NOMO-1 treated with dmso at 0.1 percent for 144 hours (cell line): ENCODE results near the gene CCDC201.
"Not testable (repeated sequence)": the region's sequence is repeated elsewhere in the genome, so short reads cannot be mapped to it uniquely, and the experiment has no call there.

Source experiments
- DNase-seq: peaks from one replicate; lab custom pipeline; 2025; ENCODE audit not compliant: unreplicated experiment; lab: John Stamatoyannopoulos, UW

The CCDC201 gene

DNA sequence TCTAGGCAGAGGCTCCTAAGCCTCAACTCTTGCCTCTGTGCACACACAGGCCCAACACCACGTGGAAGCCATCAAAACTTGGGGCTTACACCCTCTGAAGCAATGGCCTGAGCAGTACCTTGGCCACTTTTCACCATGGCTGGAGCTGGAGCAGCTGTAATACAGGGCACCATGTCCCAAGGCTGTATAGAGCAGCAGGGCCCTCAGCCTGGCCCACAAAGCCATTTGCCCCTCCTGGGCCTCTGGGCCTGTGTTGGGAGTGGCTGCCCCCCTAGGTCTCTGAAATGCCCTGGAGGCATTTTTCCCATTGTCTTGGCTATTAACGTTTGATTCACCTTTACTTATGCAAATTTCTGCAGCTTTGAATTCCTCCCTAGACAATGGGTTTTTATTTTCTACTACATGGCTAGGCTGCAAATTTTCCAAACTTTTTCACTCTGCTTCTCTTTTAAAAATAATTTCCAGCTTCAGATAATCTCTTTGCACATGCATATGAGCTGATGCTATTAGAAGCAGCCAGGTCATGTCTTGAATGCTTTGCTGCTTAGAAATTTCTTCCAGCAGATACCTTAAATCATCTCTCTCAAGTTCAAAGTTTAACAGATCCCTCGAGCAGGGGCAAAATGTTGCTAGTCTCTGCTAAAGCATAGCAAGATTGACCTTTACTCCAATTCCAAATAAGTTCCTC is 5.7 kb upstream of the CCDC201 start:
- no peak for DNase-seq

DNA sequence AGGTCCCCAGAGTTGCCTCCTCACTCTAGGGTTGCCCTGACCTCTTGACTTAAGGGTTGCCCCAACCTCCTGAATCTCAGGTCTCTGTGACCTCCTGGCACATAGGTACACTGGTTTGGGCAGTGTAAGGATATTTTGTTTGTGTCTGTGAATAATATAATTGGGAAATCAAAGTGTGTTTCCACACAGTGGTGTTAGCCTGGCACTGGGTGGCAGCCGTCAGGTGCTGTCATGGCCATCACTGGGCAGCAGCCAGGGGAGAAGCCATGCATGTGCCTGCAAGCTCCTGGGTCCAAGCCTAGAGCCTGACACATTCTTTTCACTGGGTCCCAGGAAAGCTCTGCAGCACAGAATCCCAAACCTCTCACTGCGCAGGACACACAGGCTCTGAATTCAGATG is 3.6 kb upstream of the CCDC201 start:
- DNase-seq, result no peak

DNA sequence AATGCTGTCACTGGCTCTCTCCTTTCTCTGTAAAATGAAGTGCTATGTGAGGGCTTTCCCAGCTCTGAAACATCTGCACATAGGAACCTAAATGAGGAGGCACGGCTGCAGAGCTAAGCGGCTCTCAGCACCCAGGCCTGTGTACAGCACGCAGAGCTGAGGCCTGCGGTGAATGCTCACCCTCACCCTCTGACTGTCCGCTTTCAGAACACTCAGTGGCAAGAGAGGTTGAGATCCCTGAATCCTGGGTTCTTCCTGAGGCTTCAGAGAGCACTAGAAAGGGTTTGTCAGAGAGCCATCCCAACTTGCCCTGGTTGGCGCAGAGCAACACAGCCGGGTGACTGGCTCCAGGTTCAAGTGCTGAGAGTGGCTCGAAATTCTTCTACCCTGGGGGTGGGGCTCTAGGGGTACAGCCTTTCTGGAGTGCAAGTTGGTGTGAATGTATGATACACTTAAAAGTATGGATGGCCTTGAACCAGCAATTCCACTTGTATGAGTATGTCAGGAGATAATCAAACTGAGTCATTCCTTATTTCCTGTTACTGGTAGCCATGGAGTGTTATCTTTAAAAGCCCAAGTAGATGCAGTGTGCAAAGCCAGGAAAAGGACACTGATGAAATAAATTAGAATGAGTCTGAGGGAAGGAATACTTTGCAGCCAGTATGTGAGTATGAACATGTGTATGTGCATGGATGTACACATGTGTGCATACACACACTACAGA is 1.7 kb upstream of the CCDC201 start:
- no peak for DNase-seq

DNA sequence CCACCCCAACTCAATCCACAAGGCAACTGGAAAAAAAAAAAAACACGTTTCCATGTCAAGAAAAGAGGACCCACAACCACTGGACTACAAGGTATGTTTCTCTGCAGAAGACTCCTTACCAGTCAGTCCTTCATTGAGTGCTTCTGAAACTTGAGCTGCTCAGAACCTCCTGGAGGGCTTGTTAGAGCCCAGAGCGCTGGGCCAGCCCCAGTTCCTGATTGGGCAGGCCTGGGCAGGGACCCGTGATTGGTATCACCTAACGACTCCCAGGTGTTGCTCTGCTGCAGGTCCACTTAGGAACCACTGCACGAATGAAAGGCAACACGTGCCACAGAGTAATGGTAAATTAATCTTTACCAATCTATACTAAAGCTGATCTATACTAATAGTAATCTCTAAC is 473 bp upstream of the CCDC201 start:
- no peak for DNase-seq

DNA sequence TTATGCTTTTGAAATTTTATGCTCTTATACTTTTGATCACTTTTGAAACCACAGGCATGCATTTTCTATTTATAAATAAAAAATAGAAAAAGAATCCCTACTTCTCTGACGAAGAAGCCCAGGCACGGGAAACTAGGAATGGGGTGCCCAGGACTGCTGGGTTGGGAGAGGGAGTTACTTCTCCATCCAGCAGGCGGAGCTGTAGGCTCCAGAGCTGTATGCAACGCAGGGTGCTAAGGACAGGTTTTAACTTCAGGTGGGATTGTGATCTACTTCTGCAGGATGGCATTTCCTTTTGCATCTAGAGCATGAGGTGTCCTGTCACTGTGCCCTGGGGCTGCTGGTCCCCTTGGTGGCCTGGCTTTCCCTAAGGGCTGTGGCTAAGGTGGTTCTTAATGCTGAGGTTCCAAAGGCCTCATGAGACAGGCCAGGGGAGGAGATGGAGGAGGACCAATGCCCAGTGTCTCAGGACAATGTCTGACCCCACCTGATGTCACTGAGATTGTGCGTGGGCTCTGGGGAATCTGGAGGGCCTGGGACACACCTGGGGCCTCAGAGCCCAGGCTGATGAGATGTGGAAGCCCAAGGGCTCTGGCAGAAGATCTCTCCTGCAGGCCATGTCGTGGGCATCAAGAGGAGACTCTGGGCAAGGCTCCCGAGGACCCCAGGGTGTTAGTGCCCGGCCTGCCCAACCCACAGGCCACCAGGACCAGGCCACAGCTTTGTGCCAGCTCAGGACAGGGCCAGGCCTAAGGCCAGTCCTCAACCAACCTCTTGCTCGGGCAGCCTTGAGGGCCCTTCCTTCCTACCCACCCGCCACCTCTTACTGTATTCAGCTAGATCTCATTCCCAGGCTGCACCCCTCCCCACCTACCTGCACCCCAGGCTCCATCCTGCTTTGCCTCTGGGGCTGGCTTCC is 507 bp downstream of the CCDC201 start:
- no peak for DNase-seq

DNA sequence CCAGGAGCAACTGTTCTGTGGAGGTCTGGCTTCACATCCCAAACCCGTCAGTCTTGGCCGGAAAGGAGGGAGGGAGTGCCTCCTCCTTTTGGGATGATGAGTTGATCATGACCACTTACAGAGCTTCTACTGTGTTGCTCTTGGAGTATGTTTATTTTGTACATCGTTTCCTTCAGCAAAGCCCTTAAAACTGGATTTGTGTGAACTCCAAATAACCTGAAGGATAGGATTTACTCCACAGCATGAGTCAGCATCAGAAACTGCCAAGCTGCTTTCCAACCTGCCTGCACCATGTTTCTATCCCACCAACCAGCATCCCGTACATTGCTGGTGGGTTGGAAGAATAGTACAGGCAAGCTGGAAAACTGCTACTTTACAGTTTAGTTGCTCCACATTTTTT is 3.5 kb downstream of the CCDC201 start:
- no peak for DNase-seq

DNA sequence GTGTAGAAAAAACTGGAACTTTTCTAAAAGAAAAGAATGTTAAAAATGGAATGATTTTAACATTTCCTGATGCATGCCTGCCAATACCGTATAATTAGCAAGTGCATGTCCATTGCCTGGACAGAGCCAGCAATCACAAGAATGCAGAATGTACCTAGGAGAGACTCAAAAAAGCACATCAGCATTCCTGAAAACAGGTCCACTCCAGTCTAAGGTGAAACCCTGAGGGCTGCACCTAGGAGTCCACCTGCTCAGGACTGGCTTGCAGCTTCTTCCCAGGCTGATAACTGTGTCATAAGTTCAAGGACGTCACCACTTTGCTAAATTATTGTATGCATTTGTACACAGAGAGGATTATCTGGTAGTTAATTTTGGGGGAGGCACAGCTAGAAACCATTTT is 5.4 kb downstream of the CCDC201 start:
- no peak for DNase-seq

DNA sequence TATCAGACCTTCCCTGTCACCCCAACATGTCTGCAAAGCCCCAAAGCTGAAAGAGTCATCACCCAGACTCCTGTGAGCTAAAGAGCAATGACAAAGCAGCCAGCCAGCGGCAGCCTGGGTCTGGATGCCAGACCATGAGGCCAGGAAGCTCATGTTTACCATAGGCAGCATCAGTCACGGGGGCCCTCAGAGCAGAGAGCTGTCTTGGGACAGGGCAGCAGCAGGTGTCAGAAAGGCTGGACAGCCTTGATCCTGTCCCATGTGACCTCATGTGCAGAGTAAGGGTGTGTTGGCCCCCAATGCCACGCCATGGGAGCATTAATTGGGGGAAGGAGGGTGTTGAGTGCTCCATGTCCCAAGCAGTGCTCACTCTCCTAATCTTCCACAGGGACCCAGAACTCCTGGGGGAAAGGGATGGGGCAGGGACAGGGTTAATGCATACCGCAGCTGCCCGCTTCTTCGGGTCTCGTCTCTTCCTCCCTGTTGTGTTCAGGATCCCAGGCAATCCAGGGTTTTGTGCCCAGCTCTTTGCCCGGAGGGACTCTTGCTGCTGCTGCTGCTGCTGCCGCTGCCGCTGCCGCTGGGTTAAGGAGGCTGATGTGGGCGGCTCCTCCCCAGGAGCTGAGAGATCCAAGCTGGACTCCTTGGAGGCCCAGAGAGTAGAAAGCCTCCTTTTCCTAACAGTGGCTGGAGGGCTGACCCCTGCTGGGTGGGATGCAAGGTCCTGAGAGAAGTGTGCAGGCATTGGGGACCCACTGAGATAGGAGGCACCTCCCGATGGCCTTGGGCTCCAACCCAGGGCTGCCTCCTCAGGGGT is 7.1 kb downstream of the CCDC201 start:
- DNase-seq, result no peak

DNA sequence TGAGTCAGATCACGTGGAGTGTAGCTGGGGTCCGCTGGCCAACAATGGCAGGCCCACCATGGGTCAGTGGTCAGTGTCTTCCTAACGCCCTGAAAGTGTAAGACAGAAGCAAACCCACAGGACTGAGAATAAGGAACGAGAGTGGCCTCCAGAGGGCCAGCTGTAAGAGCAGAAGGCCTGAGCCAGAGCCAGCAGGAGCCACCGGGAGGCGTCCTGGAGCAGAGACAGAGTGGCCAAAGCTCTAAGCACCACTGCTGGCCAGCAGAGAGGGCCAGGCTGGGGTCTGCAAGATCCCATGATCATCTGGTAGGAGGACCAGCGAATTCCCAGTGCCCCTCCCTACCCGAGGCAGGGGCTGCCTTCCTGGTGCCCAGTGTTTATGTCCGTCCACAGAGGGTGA is 9.2 kb downstream of the CCDC201 start:
- no peak for DNase-seq

DNA sequence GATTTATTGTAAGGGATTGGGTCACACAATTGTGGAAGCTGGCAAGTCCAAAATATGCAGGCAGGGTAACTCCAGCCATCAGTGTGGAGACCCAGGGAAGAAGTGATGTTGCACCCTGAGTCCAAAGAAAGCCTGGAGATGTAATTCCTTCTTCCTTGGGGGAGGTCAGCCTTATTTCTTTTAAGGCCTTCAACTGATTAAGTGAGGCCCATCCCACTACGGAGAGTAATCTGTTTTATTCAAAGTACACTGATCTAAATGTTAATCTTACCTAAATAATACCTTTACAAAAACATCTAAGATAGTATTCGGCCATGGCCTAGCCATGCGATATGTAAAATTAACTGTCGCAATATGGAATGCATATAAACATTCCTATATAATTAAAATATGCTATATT is 16.0 kb downstream of the CCDC201 start:
- not testable (repeated sequence) for DNase-seq

DNA sequence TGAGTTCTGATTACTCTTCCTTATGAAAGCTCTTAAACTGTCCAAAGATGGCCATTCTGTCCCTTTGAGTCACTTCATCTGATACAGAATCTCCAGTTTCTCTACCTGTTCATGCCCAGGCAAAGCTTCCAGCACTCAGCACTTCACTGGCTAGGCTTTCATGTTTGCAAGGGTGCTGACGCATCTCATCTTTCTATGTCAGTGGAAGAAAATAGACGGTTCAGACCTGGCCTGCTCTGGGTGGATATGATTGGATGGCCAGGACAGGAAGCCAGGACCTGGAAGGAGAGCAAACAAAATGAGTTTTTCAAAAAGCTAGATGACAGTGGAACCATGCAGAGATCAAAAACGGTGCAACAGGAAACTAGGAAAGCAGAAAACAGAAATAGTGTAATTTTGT is 17.2 kb downstream of the CCDC201 start:
- DNase-seq, result not testable (repeated sequence)

DNA sequence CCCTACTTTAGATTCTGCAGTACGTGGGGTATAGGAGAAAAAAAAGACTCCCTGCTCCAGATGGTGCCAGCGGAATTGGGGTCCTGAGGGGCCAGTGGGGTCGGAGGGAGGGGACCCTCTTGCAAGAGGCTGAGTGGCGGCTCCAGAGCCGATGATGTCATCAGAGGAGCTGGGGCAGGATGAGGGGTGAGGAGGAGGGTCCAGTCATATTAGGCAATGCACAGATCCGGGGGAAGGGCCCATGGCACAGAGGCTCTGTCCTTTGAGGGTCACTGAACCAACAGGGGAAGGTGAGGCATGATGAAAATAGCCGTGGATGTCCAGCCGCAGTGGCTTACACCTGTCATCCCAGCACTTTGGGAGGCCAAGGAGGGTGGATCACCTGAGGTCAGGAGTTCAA is 19.4 kb downstream of the CCDC201 start:
- DNase-seq, result not testable (repeated sequence)

DNA sequence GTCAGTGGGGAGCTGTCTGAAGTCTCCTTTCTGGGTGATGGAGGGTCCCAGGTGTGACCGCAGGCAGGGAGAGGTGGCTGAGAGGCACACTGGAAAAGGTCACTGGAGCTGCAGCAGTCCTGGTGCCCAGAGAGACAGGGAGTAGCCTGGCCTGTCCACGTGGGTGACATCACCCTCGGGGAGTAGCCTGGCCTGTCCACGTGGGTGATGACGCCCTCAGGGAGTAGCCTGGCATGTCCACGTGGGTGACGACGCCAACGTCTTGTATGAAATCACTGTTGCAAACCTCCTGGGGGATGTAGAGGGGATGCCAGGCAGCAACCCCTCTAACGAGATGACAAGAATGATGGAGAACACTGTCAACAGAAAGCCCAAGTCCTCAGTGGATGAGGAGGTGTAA is 19.9 kb downstream of the CCDC201 start:
- DNase-seq, result not testable (repeated sequence)

DNA sequence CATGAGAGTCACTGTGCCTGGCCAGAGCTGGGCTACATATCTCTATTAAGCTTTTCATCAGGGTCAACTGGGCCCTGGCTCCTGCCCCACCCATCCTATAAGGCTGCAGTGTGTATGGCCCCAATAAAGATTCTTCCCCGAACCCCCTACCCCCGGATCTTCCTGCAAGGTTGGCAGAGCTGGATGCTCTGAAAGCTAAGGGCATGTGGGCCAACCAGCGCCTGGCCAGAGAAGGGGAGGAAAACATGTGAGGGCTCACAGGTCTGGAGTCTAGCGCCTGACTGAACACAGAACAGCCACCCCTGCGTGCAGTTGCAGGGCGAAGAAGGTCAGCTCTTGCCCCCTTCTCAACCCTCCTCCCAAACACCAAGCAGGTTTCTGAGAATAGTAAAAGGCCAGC is 24.1 kb downstream of the CCDC201 start:
- not testable (repeated sequence) for DNase-seq

DNA sequence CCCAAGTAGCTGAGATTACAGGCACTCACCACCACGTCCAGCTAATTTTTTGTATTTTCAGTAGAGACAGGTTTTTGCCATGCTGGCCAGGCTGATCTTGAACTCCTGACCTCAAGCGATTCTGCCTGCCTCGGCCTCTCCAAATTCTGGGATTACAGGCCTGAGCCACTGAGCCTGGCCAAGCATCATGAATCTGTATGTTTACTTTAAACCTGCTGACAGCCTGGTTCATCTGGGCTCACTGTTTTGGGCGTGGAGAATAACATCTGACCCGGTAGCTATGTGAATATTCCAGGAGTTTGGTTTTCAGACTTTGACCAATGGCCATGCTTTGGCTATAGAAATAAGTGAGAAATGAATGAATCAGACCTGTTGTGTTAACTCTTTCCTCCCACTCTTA is 26.3 kb downstream of the CCDC201 start:
- DNase-seq, result not testable (repeated sequence)

DNA sequence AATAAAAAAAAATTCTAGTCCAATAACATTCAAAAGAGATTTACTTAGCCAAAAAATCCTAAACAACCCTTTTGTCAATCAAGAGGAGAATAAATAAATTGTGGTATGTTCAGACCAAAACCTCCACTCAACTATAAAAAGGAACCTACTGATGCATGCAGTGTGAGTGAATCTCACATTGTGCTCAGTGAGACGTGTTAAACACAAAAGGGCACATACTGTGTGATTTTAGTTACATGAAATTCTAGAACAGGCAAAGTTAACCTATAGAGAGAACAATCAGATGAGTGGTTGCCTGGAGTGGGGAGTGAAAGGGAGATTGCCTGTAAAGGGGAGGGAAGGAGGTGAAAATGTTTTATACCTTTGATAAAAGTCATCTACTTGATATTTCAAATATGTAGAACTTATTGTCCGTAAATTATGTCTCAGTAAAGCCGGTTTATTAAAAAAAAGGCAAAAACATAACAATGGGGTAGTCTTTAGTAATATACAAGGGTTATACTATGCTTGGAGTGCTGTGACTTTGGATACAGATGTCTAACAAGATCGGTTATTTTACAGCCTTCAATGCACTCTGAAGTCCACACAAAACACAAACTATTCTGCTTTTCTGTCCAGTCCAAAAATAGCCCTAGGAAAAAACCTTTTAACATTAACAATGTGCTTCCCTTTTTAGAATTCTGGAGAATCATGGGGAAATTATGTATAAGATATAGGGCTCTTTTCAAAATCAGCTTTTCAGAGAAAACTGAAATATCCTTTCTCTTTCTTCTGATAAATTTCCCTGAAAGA is 30.8 kb downstream of the CCDC201 start:
- not testable (repeated sequence) for DNase-seq

DNA sequence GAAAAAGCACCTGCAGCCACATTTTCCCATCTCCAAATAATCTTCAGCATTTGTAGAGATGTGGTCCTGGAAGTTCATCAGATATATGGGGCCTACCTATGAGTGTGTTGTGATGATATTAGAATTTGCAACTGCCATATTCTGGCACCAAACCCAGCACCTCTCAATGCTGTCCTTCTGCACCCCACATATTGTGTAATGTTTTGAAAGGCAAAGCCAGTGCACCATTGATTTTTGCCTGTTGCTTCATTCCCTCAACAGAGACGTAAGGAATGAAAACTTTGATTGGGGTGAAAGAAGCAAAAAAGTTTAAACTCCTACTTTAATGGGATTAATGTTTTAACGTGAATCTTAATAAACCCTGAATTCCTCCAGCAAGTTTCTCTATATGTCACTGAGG is 34.0 kb downstream of the CCDC201 start:
- DNase-seq, result not testable (repeated sequence)

DNA sequence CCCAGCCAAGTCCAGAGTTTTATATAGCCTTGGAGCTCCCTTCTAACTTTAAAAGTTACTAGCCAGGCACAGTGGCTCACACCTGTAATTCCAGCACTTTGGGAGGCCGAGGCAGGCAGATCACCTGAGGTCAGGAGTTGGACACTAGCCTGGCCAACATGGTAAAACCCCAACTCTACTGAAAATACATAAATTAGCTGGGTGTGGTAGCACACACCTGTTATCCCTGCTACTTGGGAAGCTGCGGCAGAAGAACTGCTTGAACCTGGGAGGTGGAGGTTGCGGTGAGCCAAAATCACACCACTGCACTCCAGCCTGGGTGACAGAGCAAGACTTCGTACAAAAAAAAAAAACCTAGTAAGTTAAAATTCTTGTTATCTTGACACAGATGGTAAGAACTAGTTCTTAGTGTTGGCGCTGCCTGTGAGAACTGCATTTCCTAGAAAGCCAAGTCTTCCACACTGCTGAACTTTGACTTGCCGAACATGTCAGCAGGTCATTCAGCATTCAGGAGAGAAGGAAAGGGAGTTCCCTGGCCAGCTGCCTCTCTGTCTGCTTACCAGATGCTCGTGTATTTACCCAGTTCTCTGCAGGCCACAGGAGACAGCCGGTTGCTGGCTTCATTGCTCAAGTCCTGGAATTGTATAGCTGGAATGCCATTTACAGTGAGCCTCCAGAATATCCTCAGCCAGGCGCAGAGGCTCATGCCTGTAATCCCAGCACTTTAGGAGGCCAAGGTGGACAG is 40.3 kb downstream of the CCDC201 start:
- DNase-seq, result not testable (repeated sequence)

DNA sequence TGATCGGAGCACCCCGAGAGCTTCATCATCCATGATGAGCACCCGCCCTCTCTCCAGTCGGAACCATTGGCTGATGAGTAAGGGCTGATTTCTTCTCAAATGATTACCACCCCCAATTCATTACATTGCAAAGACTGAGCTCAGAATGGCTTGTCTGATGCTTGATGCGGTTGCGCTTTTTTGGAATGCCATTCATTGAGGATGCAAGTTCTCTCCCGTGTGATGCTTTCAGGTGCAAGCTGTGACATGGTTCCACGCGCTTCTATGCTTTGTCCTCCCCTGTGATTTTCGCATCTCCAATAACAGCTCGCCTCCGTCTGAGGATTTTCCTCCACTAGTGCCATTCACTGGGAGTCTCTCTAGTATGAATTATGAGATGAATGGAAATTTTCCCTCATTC is 43.0 kb downstream of the CCDC201 start:
- not testable (repeated sequence) for DNase-seq
